IMR-90 (cell line): Measurements from ENCODE around the gene PLAA.

Source experiments
- BHLHE40 ChIP-seq: fragments of 150-350 bp; IDR thresholded peaks from 2 replicates; pipeline ENCODE4 v1.6.1; 2016; ENCODE audit warnings: mild to moderate bottlenecking, low read depth, low read length
- CEBPB ChIP-seq: IDR thresholded peaks from 2 replicates; pipeline ENCODE4 v1.6.1; 2012; ENCODE audit warnings: low read depth, low read length, improper control_type of control experiment
- CHD1 ChIP-seq: IDR thresholded peaks from 2 replicates; pipeline ENCODE4 v1.6.1; 2012; ENCODE audit warnings: low read depth, low read length, improper control_type of control experiment
- FOS ChIP-seq: fragments of 150-350 bp; IDR thresholded peaks from 2 replicates; pipeline ENCODE4 v1.6.1; 2016; ENCODE audit warnings: low read depth, low read length
- MAZ ChIP-seq: IDR thresholded peaks from 2 replicates; pipeline ENCODE4 v1.6.1; 2012; ENCODE audit warnings: low read depth, mild to moderate bottlenecking, low read length, improper control_type of control experiment, moderate library complexity, borderline replicate concordance
- MXI1 ChIP-seq: IDR thresholded peaks from 2 replicates; pipeline ENCODE4 v1.6.1; 2012; ENCODE audit warnings: low read depth, mild to moderate bottlenecking, low read length, moderate library complexity, borderline replicate concordance
- POLR2A ChIP-seq: IDR thresholded peaks from 2 replicates; pipeline ENCODE4 v1.6.1; 2012; ENCODE audit warnings: mild to moderate bottlenecking, low read depth, low read length
- RFX5 ChIP-seq: IDR thresholded peaks from 2 replicates; pipeline ENCODE4 v1.8.0; 2012; ENCODE audit warnings: low read depth, mild to moderate bottlenecking, low read length, moderate library complexity
- SMC3 ChIP-seq: fragments of 150-350 bp; IDR thresholded peaks from 2 replicates; pipeline ENCODE4 v1.6.1; 2016; ENCODE audit warnings: low read depth, mild to moderate bottlenecking, antibody characterized with exemption, low read length, moderate library complexity
- USF2 ChIP-seq: fragments of 150-350 bp; IDR thresholded peaks from 2 replicates; pipeline ENCODE4 v1.6.1; 2017; ENCODE audit warnings: mild to moderate bottlenecking, antibody characterized with exemption, low read length, low read depth
- TF ChIP-seq, protein P1 (sequence below): conservative IDR thresholded peaks from 2 replicates; pipeline ENCODE4 v1.5.1; 2012; ENCODE audit warnings: mild to moderate bottlenecking, low read depth, low read length, improper control_type of control experiment
- TF ChIP-seq, protein P2 (sequence below): fragments of 150-350 bp; IDR thresholded peaks from 2 replicates; pipeline ENCODE4 v1.6.1; 2016; ENCODE audit warnings: low read depth, mild to moderate bottlenecking, low read length, moderate library complexity, borderline replicate concordance

DNA sequence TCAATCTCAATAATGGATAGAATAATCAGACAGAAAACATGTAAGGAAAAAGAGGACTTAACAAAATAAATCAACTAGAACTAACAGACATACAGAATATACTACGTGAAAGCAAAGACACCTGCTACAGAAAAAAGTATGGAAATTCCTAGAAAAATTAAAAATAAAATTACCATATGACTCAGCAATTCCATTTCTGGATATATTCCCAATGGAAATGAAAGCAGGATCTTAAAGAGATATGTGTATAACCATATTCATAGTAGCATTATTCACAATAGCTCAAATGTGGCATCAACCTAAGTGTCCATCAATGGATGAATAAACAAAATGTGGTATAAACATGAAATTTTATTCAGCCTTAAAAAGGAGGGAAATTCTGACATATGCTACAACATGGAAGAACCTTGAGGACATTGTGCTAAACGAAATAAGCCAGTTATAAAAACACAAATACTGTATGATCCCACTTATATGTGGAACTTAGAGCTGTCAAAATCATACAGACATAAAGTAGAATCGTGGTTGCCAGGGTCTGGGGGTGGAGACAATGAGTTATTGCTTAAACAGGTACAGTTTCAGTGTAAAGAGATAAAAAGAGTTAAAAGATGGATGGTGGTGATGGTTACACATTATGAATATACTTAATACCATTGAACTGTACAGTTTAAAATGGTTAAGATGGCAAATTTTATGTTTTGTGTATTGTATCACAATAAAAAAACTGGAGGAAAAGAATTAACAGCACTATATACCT lies 6.9 kb downstream of the PLAA start:
- TF ChIP-seq FOS (no peak), SMC3 (no peak), BHLHE40 (no peak), POLR2A (no peak), CHD1 (no peak), USF2 (no peak), MXI1 (no peak), MAZ (no peak), RFX5 (no peak), CEBPB (no peak)
- TF ChIP-seq, protein P1, sequence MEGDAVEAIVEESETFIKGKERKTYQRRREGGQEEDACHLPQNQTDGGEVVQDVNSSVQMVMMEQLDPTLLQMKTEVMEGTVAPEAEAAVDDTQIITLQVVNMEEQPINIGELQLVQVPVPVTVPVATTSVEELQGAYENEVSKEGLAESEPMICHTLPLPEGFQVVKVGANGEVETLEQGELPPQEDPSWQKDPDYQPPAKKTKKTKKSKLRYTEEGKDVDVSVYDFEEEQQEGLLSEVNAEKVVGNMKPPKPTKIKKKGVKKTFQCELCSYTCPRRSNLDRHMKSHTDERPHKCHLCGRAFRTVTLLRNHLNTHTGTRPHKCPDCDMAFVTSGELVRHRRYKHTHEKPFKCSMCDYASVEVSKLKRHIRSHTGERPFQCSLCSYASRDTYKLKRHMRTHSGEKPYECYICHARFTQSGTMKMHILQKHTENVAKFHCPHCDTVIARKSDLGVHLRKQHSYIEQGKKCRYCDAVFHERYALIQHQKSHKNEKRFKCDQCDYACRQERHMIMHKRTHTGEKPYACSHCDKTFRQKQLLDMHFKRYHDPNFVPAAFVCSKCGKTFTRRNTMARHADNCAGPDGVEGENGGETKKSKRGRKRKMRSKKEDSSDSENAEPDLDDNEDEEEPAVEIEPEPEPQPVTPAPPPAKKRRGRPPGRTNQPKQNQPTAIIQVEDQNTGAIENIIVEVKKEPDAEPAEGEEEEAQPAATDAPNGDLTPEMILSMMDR = no peak
- TF ChIP-seq, protein P2, sequence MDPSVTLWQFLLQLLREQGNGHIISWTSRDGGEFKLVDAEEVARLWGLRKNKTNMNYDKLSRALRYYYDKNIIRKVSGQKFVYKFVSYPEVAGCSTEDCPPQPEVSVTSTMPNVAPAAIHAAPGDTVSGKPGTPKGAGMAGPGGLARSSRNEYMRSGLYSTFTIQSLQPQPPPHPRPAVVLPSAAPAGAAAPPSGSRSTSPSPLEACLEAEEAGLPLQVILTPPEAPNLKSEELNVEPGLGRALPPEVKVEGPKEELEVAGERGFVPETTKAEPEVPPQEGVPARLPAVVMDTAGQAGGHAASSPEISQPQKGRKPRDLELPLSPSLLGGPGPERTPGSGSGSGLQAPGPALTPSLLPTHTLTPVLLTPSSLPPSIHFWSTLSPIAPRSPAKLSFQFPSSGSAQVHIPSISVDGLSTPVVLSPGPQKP = no peak
